ENCODE measurements around the gene SMIM32.

The SMIM32 gene

DNA sequence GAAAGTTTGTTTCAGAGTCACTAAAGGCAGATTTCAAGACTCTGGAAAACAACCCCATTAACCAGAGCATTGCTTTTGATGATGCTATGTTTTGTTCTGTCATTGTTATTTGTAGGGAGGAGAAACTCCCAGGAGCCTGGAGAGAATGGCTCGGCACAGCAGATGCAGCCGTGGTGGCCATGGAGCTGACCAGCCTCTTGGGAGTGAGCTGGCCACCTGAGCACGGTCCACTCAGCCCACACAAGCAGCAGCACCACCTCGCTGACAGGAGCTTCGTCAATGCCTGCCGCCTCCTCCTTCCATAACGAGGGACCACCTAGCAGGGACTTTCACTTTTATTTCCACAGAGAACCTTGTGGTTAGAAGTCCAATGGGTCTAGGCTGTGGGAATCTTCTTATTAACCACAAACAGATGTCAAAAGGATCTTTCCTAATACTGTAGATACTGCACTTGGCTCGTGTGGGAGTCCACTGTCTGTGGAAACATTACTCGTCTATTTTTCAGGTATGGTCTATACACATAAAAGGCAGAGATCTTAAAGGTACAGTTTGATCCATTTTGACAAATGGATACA is 21.0 kb upstream of the SMIM32 start:
- H3K9me3 Mint-ChIP-seq = no peaks in the 10 kb centered on the region
- DNase-seq (no peak), ATAC-seq (no peak)
- H3K4me1 Mint-ChIP-seq = peaks cover 4% of the 10 kb centered on the region
- H3K4me3 Mint-ChIP-seq = no peak overlapping the region
- no peak overlapping the region for H3K27ac Mint-ChIP-seq
- H3K27me3 Mint-ChIP-seq = peaks cover 46% of the 10 kb centered on the region

DNA sequence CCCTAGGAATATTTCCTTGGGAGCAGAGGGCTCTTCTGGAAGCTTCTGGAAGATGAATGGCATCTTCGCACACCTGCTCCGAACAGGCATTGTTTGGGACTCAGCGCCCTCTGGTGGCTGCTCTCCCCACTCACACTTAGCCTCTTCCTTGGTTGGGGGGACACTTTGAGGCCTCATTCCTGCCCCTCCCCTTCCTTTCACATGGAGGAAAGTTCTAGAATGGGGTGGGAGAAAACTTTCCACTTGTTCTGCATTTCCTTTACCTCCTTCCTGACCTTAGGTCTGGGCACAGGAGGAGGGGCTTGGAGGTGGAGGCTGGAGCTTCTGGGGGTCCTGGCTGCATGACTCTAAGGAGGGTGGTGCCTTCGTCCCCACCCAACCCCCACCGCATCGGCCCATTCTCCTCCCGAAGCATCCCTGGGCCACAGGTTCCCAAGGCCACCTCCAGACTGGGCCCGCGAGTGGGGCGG is 19.3 kb upstream of the SMIM32 start:
- Mint-ChIP-seq H3K9me3 (no peaks in the 10 kb centered on the region), H3K27me3 (peaks cover 60% of the 10 kb centered on the region), H3K27ac (no peak overlapping the region), H3K4me1 (peaks cover 4% of the 10 kb centered on the region), H3K4me3 (no peak overlapping the region)
- DNase-seq (peak; percentile 35 to 39), ATAC-seq (no peak)

DNA sequence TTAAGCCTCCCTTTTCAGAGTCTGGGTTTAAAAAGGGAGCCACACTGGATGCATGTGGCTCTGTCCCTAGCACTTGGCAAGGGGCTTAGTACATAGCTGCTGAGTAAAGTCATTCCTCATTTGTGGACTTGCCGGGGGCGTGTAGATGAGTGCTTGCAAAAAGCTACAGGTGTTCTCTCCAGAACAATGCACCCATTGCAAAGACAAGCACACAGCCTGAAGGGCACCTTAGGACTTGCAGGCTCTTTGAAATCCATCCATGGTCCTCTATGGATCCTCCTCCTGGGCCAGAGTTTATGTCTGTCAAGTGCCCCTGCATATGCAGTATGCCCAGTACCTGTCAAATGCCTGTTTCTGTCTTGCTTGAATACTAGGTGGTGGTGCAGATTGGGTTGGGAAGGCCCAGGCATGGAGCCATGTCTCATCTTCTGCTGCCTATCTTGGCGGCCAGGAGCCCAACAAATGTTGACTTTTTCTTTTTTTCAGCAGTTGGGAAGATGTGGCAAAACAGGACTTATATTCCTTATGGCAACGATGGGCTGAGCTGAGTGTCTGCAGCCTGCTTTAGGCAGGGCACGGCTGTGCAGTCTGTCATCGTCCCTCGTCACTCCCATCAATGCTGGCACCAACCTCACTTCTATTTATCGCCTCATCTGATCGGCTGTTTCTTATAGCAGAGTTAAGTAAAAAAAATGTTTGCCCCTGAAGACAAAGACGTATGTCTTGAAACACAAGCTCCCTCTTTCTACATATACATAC is 18.5 kb upstream of the SMIM32 start:
- Mint-ChIP-seq H3K4me3 (no peak overlapping the region), H3K9me3 (no peaks in the 10 kb centered on the region), H3K4me1 (peaks cover 4% of the 10 kb centered on the region), H3K27me3 (peaks cover 58% of the 10 kb centered on the region), H3K27ac (no peak overlapping the region)
- ATAC-seq = no peak
- no peak for DNase-seq

DNA sequence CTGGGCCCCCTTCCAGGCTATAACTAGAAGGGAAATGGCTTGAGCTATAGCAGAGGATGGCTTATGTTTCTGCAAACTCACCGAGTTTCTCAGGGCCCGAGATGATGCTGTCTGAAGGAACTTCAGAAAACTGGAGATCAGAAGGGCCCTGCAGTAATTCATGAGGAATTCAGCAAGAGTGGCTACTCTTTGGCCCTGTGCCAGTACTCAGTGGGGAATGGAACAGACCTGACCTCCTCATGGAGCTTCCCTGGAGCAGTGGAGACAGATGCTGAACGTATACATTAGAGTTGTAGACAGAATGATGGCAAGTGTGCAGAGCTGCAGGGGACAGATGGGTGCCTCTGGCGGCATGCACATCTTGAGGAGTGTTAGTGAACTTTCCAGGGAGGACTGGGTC is 17.3 kb upstream of the SMIM32 start:
- H3K4me3 Mint-ChIP-seq = no peak overlapping the region
- H3K9me3 Mint-ChIP-seq = no peaks in the 10 kb centered on the region
- peaks cover 4% of the 10 kb centered on the region for H3K4me1 Mint-ChIP-seq
- ATAC-seq = no peak
- no peak overlapping the region for H3K27ac Mint-ChIP-seq
- DNase-seq = no peak
- H3K27me3 Mint-ChIP-seq = peaks cover 54% of the 10 kb centered on the region

DNA sequence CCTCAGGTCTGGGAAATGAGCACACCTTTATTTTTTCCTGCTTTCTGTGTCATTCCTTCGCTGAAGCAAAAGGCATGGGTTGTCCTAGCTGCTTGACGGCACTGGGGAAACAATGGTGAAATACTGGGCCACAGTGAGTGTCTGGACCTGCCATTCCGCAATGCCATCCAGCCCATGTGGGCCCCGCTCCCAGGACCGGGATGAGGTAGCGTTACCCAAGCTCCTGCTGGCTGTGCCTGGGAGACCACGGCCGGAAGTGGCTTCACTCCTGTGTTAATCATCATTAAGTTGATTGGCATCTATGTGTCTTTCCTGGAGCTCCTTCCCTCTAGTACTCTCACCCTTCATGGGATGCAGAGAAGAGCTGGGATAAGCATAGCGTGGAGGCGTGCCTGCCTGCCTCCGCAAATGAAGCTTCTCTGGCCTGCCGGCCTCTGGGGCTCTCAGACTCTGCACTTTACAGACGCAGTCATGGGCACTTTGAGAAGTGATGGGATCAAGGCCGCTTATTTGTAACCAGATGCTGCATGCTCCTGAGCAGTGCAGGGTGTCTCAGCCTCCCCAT is 16.5 kb upstream of the SMIM32 start:
- Mint-ChIP-seq H3K4me1 (peaks cover 4% of the 10 kb centered on the region), H3K27me3 (peaks cover 55% of the 10 kb centered on the region), H3K4me3 (no peak overlapping the region), H3K27ac (peak overlapping the region in 1 of 2 donors; percentile 92), H3K9me3 (no peaks in the 10 kb centered on the region)
- DNase-seq (no peak), ATAC-seq (no peak)

DNA sequence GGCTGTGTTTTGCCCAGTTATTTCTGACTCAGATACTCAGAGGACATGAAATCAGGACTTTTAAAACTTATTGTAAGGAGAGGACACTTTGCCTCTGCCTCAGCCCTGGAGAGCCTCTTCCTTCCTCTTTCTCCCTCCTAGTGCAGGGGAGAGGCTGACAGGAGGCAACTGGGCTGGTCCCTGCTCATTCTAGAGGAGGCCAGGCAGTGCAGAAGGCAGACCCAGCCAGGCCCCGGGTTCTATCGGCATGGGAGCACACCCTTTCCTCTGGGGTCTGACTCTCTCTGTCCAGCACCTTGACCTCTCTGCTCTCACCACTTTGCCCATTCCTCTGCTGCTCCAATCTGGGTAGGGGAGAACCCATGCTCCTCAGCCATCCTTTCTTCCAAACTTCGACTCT is 16.0 kb upstream of the SMIM32 start:
- DNase-seq = no peak
- peaks cover 4% of the 10 kb centered on the region for H3K4me1 Mint-ChIP-seq
- H3K9me3 Mint-ChIP-seq = no peaks in the 10 kb centered on the region
- H3K27me3 Mint-ChIP-seq = peaks cover 60% of the 10 kb centered on the region
- peak overlapping the region in 1 of 2 donors; percentile 92 for H3K27ac Mint-ChIP-seq
- no peak for ATAC-seq
- H3K4me3 Mint-ChIP-seq = no peak overlapping the region

DNA sequence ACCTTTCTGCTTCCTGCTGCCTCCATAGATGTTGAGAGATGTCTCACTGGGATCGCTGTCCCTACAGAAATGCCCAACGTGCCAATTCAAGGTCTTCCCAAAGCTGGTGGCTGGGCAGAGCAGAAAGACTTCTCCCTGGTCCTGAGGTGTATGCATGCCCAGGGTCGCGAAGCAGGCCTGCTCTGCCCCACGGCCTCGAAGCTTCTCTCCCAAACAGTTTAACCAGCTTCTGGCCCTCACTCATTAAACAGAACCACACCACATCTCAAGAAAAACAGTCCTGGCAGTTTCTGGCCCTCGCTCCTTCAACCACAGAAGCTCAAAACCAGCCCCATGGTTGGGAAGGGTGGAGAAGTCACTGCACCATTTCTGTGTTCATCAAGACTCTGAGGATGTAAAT is 14.7 kb upstream of the SMIM32 start:
- peaks cover 73% of the 10 kb centered on the region for H3K27me3 Mint-ChIP-seq
- no peaks in the 10 kb centered on the region for H3K9me3 Mint-ChIP-seq
- peaks cover 4% of the 10 kb centered on the region for H3K4me1 Mint-ChIP-seq
- ATAC-seq (no peak), DNase-seq (no peak)
- no peak overlapping the region for H3K27ac Mint-ChIP-seq
- no peak overlapping the region for H3K4me3 Mint-ChIP-seq

DNA sequence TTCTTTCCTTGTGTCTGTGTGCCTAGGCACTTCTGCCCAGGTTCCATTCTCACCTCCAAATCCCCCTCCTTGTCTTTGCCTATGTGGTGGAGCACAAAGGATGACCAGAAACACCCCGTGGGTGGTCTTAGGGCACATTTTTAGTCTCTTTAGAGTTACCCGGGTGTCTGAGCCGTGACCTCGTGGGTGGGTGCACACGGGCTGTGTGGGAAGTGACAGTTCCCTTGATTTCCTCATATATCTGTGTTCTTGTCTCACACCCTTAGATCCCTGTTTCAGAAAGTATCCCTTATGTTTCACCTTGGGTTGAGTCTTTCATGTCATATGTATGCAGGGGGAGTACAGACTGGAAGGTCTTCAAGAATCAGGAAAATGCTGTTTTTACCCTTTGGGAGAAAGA is 13.4 kb upstream of the SMIM32 start:
- Mint-ChIP-seq H3K27me3 (peaks cover 72% of the 10 kb centered on the region), H3K9me3 (no peaks in the 10 kb centered on the region), H3K27ac (no peak overlapping the region), H3K4me1 (no peaks in the 10 kb centered on the region), H3K4me3 (no peak overlapping the region)
- ATAC-seq (no peak), DNase-seq (no peak)

DNA sequence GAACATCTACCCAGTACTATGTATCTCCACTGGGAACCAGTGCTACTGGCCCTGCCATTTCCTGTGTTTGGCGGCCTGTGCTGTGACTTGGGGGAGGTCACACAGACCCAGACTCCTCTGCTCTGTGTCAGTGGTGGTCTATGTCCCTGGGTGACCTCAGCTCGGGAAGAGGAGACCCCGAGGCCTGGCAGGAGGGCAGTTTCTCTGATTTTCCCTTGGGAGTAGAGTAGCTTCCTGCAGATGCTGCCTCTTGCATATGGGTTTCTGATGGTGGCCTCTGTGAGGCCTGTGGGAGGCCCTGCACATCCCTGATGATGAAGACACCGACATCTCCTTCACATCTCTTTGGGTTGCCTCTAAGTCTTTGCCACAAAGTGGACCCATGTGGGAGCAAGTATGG is 13.0 kb upstream of the SMIM32 start:
- Mint-ChIP-seq H3K27me3 (peaks cover 72% of the 10 kb centered on the region), H3K9me3 (no peaks in the 10 kb centered on the region), H3K4me1 (no peaks in the 10 kb centered on the region), H3K27ac (no peak overlapping the region), H3K4me3 (no peak overlapping the region)
- no peak for DNase-seq
- no peak for ATAC-seq

DNA sequence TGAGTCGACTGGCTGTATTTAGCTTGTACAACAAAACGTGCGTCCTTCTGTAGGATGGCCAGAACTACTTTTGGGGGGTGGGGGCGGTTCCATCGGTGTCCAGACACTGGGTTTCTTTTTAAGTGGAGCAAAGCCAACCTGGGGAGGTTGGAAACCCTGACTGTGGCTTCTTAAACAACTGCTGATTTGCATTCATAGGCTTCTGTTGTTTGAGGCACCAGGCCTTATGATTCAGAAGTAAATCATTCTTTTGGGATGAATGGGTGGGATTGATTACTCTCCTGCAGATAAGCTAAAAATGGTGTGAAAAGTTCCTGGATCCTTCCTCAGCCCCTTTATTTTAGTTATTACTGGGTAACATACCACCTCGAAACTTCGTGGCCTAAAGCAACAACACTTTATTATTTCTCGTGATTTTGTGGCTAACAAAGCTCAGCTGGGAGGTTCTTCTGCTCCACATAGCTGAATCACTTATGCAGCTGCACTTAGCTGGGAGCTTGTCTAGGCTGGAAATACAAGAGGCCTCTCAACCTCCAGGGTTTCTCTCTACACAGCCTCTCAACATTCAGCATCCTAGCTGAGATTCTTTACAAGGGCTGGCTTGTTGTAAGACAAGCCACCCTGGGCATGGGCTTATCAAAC is 12.2 kb upstream of the SMIM32 start:
- Mint-ChIP-seq H3K27me3 (peaks cover 68% of the 10 kb centered on the region), H3K9me3 (no peaks in the 10 kb centered on the region), H3K4me3 (no peak overlapping the region), H3K4me1 (no peaks in the 10 kb centered on the region), H3K27ac (no peak overlapping the region)
- ATAC-seq (no peak), DNase-seq (no peak)

DNA sequence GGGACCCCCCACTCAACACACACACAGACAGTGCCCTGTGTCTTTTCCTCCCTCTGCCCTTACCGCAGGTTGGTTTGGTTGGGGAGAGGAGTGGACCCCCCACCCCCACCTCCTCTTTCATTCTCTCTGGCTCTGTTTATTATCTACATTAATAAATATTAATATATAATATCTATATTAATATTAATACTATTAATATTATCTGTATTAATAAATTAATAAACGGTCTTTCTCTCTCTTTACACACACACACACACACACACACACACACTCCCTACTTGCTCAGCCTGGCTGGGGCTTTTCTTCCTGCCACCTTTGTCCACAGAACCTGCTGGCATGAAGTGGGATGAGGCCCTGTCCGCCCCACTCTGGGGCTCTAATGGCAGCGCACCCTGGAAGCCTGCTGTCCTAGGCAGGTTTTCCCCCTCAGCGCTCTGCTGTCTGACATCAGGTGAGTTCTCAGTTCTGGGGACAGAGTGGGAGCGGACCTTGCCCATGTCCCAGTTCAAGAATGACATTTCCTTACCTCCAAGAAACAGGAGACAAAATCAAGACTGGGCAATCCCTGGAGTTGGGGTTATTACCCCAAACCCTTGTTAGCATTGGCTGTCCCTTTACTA is 10.5 kb upstream of the SMIM32 start:
- Mint-ChIP-seq H3K9me3 (no peaks in the 10 kb centered on the region), H3K27me3 (peaks cover 73% of the 10 kb centered on the region), H3K4me1 (no peaks in the 10 kb centered on the region), H3K4me3 (no peak overlapping the region), H3K27ac (no peak overlapping the region)
- ATAC-seq (no peak), DNase-seq (no peak)

DNA sequence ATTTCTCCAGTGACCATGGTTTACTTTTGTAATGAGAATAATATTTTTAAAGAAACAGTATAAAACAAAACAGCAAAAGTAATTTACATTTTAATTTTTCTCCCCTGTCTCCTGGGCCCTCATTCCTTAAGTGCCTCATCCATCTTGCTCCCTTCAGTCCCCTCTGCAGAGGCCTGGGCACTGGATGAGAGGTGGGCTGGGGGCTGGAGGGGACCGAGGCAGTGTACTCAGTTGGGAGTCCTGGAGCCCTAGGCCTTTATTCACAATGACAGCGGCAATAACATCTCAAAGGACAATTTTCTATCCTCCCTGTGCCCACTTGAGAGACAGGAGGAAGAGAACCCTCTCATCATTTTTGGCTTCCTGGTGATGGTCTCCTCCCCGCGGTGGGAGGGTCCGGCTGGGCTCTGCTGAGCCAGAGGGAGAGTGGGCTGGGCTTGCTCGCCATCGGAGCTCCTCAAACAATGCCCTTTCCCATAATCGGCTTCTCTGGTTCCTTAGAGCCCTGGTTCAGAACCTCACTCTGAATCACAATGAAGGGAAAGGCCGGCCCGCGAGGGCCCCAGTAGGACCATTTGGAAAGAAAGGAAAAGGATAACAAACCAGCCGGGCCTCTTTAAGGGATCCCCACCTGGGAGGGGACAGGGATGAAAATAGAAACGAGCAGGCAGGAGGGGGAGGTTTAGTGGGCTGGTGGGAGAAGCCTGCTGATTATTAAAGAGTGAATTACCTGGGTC is 9.7 kb upstream of the SMIM32 start:
- no peak overlapping the region for H3K4me3 Mint-ChIP-seq
- H3K4me1 Mint-ChIP-seq = no peaks in the 10 kb centered on the region
- ATAC-seq (no peak), DNase-seq (no peak)
- H3K27ac Mint-ChIP-seq = no peak overlapping the region
- no peaks in the 10 kb centered on the region for H3K9me3 Mint-ChIP-seq
- H3K27me3 Mint-ChIP-seq = peaks cover 69% of the 10 kb centered on the region

DNA sequence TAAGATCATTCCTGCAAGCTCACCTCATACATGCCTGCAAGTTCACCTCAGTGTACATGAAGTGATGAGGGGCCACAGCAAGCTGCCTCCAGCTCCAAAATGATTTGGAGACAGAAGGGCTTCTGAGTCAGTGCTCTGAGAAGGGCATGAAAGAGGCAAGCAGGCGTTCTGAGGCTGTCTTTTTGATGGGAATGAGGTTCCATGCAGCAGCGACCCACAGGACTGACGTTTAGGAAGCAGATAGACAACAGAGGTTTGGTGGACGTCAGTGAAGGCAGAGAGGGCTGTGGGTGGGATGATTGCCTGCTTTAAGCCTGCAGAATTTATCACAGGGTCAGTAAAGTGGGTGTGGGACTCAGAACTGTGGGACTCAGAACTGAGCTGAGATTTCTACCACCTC is 8.9 kb upstream of the SMIM32 start:
- no peaks in the 10 kb centered on the region for H3K4me1 Mint-ChIP-seq
- DNase-seq (no peak), ATAC-seq (no peak)
- no peak overlapping the region for H3K27ac Mint-ChIP-seq
- H3K27me3 Mint-ChIP-seq = peaks cover 76% of the 10 kb centered on the region
- no peak overlapping the region for H3K4me3 Mint-ChIP-seq
- no peaks in the 10 kb centered on the region for H3K9me3 Mint-ChIP-seq

DNA sequence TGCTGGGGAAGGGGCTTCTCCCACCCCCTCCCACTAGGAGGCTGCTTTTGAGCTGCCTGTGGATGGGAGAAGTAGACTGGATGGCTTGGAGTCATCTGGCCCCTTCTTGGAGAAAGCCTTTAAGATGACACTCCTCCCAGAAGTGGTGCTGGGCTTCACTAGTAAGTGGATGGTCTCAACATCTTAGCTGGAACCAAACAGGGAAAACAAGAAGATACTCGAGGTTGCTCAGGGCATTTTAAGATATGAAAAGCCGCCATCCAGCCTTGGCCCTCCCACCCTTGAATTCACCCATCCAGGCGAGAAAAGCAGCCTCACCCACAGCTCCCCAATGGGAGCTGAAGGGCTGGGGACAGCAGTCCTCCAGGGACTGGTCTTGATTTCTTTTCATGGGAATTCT is 7.8 kb upstream of the SMIM32 start:
- DNase-seq (no peak), ATAC-seq (no peak)
- Mint-ChIP-seq H3K27ac (no peak overlapping the region), H3K9me3 (no peaks in the 10 kb centered on the region), H3K4me3 (no peak overlapping the region), H3K4me1 (no peaks in the 10 kb centered on the region), H3K27me3 (peaks cover 79% of the 10 kb centered on the region)

DNA sequence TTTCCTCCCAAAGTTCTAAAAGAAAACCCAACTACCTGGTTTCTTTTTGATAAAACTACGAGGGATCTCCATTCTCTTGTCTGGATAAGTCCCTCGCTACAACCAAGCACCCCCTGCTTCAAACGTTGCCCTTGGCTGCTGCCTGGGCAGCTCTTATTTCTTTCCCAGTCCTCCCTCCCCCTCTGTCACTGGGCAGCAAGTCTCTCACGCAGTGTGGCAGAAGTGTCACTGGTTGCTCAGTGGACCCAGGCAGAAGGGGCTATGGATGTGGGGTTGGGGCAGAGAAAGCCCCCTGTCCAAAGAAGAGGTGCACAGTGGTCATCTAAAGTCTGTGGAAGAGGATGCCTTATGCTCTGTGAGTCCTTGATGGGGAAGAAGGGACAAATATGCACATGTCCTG is 7.2 kb upstream of the SMIM32 start:
- no peaks in the 10 kb centered on the region for H3K9me3 Mint-ChIP-seq
- no peak overlapping the region for H3K4me3 Mint-ChIP-seq
- H3K27me3 Mint-ChIP-seq = peaks cover 84% of the 10 kb centered on the region
- DNase-seq (no peak), ATAC-seq (no peak)
- no peak overlapping the region for H3K27ac Mint-ChIP-seq
- no peaks in the 10 kb centered on the region for H3K4me1 Mint-ChIP-seq
